HTERT RPE-1 (cell line): Measurements from ENCODE around the gene OAT.

ENCODE experiments used
- in situ Hi-C: fragments of 300-500 bp; cut with MboI; formaldehyde crosslinking; loops from 4 replicates; pipeline ENCODE4 v1.14.3; 2020; ENCODE audit warnings: low sequenced_read_pairs

OAT gene

GRCh38 chr10:124407456-124407855 is 11.3 kb downstream of the OAT start:
- in situ Hi-C loops: no loop called here

- in situ Hi-C loops: no loop called here
Observed at GRCh38 chr10:124403548-124403947, 15.2 kb downstream of the OAT start.

GRCh38 chr10:124402273-124402672 is 16.4 kb downstream of the OAT start:
- in situ Hi-C loops: no loop called here

GRCh38 chr10:124401633-124402032 is 17.1 kb downstream of the OAT start:
- in situ Hi-C loops: no loop called here

- in situ Hi-C loops: loop anchor here (25.0 kb wide), 1 partner anchor 407 kb away; no protein-coding TSS in a partner anchor
Observed at GRCh38 chr10:124394583-124394982, 24.1 kb downstream of the OAT start.

GRCh38 chr10:124392626-124393342 is 25.9 kb downstream of the OAT start:
- in situ Hi-C loops: loop anchor here (25.0 kb wide), 1 partner anchor 405 kb away; no protein-coding TSS in a partner anchor

- in situ Hi-C loops: loop anchor here (25.0 kb wide), 1 partner anchor 403 kb away; no protein-coding TSS in a partner anchor
Observed at GRCh38 chr10:124390471-124391187, 28.1 kb downstream of the OAT start.

- in situ Hi-C loops: loop anchor here (25.0 kb wide), 1 partner anchor 402 kb away; no protein-coding TSS in a partner anchor
Observed at GRCh38 chr10:124389613-124390361, 28.9 kb downstream of the OAT start.

- in situ Hi-C loops: loop anchor here (25.0 kb wide), 1 partner anchor 402 kb away; no protein-coding TSS in a partner anchor
Observed at GRCh38 chr10:124388823-124389612, 29.7 kb downstream of the OAT start.

GRCh38 chr10:124388476-124388822 is 30.3 kb downstream of the OAT start:
- in situ Hi-C loops: loop anchor here (25.0 kb wide), 1 partner anchor 401 kb away; no protein-coding TSS in a partner anchor

GRCh38 chr10:124387078-124387874 is 31.4 kb downstream of the OAT start:
- in situ Hi-C loops: loop anchor here (25.0 kb wide), 1 partner anchor 400 kb away; no protein-coding TSS in a partner anchor

GRCh38 chr10:124386186-124387077 is 32.3 kb downstream of the OAT start:
- in situ Hi-C loops: loop anchor here (25.0 kb wide), 1 partner anchor 399 kb away; no protein-coding TSS in a partner anchor

GRCh38 chr10:124385627-124386185 is 33.0 kb downstream of the OAT start:
- in situ Hi-C loops: loop anchor here (25.0 kb wide), 1 partner anchor 398 kb away; no protein-coding TSS in a partner anchor

GRCh38 chr10:124384591-124385190 is 34.0 kb downstream of the OAT start:
- in situ Hi-C loops: loop anchor here (25.0 kb wide), 1 partner anchor 397 kb away; no protein-coding TSS in a partner anchor

GRCh38 chr10:124384172-124384571 is 34.6 kb downstream of the OAT start:
- in situ Hi-C loops: loop anchor here (25.0 kb wide), 1 partner anchor 397 kb away; no protein-coding TSS in a partner anchor

GRCh38 chr10:124383496-124383895 is 35.2 kb downstream of the OAT start:
- in situ Hi-C loops: loop anchor here (25.0 kb wide), 1 partner anchor 396 kb away; no protein-coding TSS in a partner anchor

GRCh38 chr10:124381011-124381611 is 37.6 kb downstream of the OAT start:
- in situ Hi-C loops: loop anchor here (25.0 kb wide), 1 partner anchor 394 kb away; no protein-coding TSS in a partner anchor
